Measurements from ENCODE around the gene ACVRL1. TPM values are rescaled to one million over a fixed set of nuclear protein-coding genes. Genes with fewer than 3 reads are reported as not detected.

ACVRL1 gene
- total and polyA plus RNA-seq, 2 donors (not counting 1 experiment from before 2014, with no cell fraction given): not detected

DNA sequence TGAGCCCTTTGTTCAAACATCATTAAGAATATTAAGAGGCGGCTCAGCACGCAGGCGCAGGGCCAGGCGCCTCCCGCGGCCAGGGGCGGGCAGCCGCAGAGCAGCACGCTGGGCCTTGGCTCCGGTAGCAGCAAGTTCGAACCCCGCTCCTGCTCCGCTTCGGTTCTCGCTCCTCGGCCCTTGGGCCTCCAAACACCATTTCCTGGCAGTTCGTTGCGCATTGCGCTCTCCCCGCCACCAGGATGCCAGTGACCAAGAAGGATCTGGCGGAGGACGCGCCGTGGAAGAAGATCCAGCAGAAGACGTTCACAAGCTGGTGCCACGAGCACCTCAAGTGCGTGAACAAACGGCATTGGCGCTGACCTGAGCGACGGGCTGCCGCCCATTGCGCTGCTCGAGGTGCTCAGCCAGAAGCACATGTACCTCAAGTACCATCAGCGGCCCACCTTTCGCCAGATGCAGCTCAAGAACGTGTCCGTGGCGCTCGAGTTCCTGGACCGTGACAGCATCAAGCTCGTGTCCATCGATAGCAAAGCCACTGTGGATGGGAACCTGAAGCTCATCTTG lies 6.9 kb upstream of the ACVRL1 start:
- H3K4me1 Mint-ChIP-seq: no peaks in the 10 kb centered on the region
- ATAC-seq (ENCODE audit: low read depth) (no peak), DNase-seq (no peak)
- H3K27ac Mint-ChIP-seq: no peak overlapping the region
- H3K36me3 ChIP-seq (replicated peaks in 1 of 2; ENCODE audit: control extremely low read depth in 1 of 2, control insufficient read depth in 1 of 2, extremely low read depth in 1 of 2, insufficient read depth in 2 of 2, low read length in 1 of 2): no peaks in the 10 kb centered on the region
- H3K9me3 ChIP-seq (ENCODE audit: control extremely low read depth in 1 of 3, control insufficient read depth in 2 of 3, insufficient read depth in 1 of 3, low read length in 2 of 3): peaks cover 0 to 4% (median 0%) of the 10 kb centered on the region in 3 donors
- no peaks in the 10 kb centered on the region for H3K4me1 ChIP-seq (ENCODE audit: control insufficient read depth in 2 of 2, insufficient read depth in 2 of 2, low read length in 2 of 2)
- ChIA-PET POLR2A (no interaction called here), CTCF (no interaction called here)
- H3K79me2 ChIP-seq (ENCODE audit: control insufficient read depth, insufficient read depth, low read length): no peaks in the 10 kb centered on the region
- intact Hi-C loops (cut with micrococcal nuclease): no loop called here
- H3K27ac ChIP-seq (ENCODE audit: low read length in 2 of 2): no peak overlapping the region
- H4K20me1 ChIP-seq (ENCODE audit: control insufficient read depth, insufficient read depth, low read length, poor library complexity, severe bottlenecking): no peaks in the 10 kb centered on the region
- peaks cover 0 to 10% (median 0%) of the 10 kb centered on the region in 4 experiments for H3K27me3 ChIP-seq (replicated peaks in 1 of 4; ENCODE audit: control extremely low read depth in 1 of 4, control insufficient read depth in 3 of 4, insufficient read depth in 4 of 4, low read length in 3 of 4)
- H3K9ac ChIP-seq (ENCODE audit: low read length): no peak overlapping the region
- H3K4me3 Mint-ChIP-seq: no peak overlapping the region
- no peak overlapping the region for H3K4me3 ChIP-seq (ENCODE audit: control extremely low read depth in 1 of 5, extremely low read depth in 1 of 5, insufficient read depth in 1 of 5, low read depth in 2 of 5, low read length in 4 of 5)
- no peak for TF ChIP-seq EZH2 (IDR thresholded peaks at IDR 0.05; ENCODE audit: borderline replicate concordance, insufficient read depth, low read depth, low read length, poor library complexity, severe bottlenecking)
- TF ChIP-seq, protein P1, sequence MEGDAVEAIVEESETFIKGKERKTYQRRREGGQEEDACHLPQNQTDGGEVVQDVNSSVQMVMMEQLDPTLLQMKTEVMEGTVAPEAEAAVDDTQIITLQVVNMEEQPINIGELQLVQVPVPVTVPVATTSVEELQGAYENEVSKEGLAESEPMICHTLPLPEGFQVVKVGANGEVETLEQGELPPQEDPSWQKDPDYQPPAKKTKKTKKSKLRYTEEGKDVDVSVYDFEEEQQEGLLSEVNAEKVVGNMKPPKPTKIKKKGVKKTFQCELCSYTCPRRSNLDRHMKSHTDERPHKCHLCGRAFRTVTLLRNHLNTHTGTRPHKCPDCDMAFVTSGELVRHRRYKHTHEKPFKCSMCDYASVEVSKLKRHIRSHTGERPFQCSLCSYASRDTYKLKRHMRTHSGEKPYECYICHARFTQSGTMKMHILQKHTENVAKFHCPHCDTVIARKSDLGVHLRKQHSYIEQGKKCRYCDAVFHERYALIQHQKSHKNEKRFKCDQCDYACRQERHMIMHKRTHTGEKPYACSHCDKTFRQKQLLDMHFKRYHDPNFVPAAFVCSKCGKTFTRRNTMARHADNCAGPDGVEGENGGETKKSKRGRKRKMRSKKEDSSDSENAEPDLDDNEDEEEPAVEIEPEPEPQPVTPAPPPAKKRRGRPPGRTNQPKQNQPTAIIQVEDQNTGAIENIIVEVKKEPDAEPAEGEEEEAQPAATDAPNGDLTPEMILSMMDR (IDR thresholded peaks at IDR 0.05): no peak
- 96% methylated on average over 43 of the region's 43 CpGs for WGBS (ENCODE audit: insufficient coverage)
- H3K4me2 ChIP-seq (replicated peaks; ENCODE audit: low read depth, low read length, poor library complexity, severe bottlenecking): no peak overlapping the region
- no peak overlapping the region for H2AFZ ChIP-seq (ENCODE audit: insufficient read depth, low read depth, low read length, poor library complexity, severe bottlenecking)
- H3K9me3 Mint-ChIP-seq (ENCODE audit: insufficient read depth): no peaks in the 10 kb centered on the region
- peaks cover 23% of the 10 kb centered on the region for H3K27me3 Mint-ChIP-seq

DNA sequence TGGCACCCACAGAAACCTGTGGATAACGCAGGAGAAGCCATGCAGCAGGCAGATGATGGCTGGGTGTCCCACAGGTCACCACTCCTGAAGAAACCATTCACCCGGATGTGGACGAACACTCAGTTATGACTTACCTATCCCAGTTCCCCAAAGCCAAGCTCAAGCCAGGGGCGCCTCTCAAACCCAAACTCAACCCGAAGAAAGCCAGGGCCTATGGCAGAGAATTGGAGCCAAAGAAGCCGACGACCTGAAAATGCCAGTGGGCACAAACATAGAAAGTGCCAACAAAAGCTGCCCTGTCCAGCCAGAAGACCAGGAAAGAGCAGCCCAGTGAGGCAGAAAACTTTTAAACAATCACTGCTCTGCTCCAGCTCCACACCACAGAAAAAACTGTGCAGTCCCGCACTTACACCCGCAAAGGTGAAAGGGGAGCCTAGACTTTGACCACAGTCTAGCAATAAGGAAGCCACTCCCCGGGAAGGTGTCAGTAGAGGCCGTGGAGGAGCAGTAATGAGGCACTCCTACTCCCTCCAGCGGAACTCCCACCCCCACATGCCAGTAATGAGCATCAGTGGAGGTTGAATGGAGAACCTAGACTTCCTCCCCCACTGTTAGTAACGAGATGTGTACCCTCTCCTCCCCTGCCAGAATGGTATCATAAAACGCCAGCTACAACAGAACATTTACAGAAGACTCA lies 6.0 kb upstream of the ACVRL1 start:
- ChIA-PET CTCF (no interaction called here), POLR2A (no interaction called here)
- H3K27me3 Mint-ChIP-seq: peaks cover 26% of the 10 kb centered on the region
- H3K27ac ChIP-seq (ENCODE audit: low read length in 2 of 2): no peak overlapping the region
- DNase-seq: no peak
- H4K20me1 ChIP-seq (ENCODE audit: control insufficient read depth, insufficient read depth, low read length, poor library complexity, severe bottlenecking): no peaks in the 10 kb centered on the region
- H3K79me2 ChIP-seq (ENCODE audit: control insufficient read depth, insufficient read depth, low read length): no peaks in the 10 kb centered on the region
- no peaks in the 10 kb centered on the region for H3K36me3 ChIP-seq (replicated peaks in 1 of 2; ENCODE audit: control extremely low read depth in 1 of 2, control insufficient read depth in 1 of 2, extremely low read depth in 1 of 2, insufficient read depth in 2 of 2, low read length in 1 of 2)
- no peaks in the 10 kb centered on the region for H3K4me1 Mint-ChIP-seq
- no peak for ATAC-seq (ENCODE audit: low read depth)
- no peaks in the 10 kb centered on the region for H3K4me1 ChIP-seq (ENCODE audit: control insufficient read depth in 2 of 2, insufficient read depth in 2 of 2, low read length in 2 of 2)
- peaks cover 0 to 4% (median 0%) of the 10 kb centered on the region in 3 donors for H3K9me3 ChIP-seq (ENCODE audit: control extremely low read depth in 1 of 3, control insufficient read depth in 2 of 3, insufficient read depth in 1 of 3, low read length in 2 of 3)
- no peak overlapping the region for H2AFZ ChIP-seq (ENCODE audit: insufficient read depth, low read depth, low read length, poor library complexity, severe bottlenecking)
- no peaks in the 10 kb centered on the region for H3K9me3 Mint-ChIP-seq (ENCODE audit: insufficient read depth)
- intact Hi-C loops (cut with micrococcal nuclease): no loop called here
- H3K4me3 ChIP-seq (ENCODE audit: control extremely low read depth in 1 of 5, extremely low read depth in 1 of 5, insufficient read depth in 1 of 5, low read depth in 2 of 5, low read length in 4 of 5): no peak overlapping the region
- no peak overlapping the region for H3K27ac Mint-ChIP-seq
- H3K4me3 Mint-ChIP-seq: no peak overlapping the region
- peaks cover 0 to 14% (median 2%) of the 10 kb centered on the region in 4 experiments for H3K27me3 ChIP-seq (replicated peaks in 1 of 4; ENCODE audit: control extremely low read depth in 1 of 4, control insufficient read depth in 3 of 4, insufficient read depth in 4 of 4, low read length in 3 of 4)
- TF ChIP-seq, protein P1 (IDR thresholded peaks at IDR 0.05): no peak
- TF ChIP-seq EZH2 (IDR thresholded peaks at IDR 0.05; ENCODE audit: borderline replicate concordance, insufficient read depth, low read depth, low read length, poor library complexity, severe bottlenecking): no peak
- no peak overlapping the region for H3K9ac ChIP-seq (ENCODE audit: low read length)
- no peak overlapping the region for H3K4me2 ChIP-seq (replicated peaks; ENCODE audit: low read depth, low read length, poor library complexity, severe bottlenecking)
- 88% methylated on average over 11 of the region's 14 CpGs for WGBS (ENCODE audit: insufficient coverage)

Data from B cell (primary cell).